ENCODE data around the gene BRK1.
"Not testable (repeated sequence)": the region's sequence is repeated elsewhere in the genome, so short reads cannot be mapped to it uniquely, and the experiment has no call there.

BRK1 gene

DNA sequence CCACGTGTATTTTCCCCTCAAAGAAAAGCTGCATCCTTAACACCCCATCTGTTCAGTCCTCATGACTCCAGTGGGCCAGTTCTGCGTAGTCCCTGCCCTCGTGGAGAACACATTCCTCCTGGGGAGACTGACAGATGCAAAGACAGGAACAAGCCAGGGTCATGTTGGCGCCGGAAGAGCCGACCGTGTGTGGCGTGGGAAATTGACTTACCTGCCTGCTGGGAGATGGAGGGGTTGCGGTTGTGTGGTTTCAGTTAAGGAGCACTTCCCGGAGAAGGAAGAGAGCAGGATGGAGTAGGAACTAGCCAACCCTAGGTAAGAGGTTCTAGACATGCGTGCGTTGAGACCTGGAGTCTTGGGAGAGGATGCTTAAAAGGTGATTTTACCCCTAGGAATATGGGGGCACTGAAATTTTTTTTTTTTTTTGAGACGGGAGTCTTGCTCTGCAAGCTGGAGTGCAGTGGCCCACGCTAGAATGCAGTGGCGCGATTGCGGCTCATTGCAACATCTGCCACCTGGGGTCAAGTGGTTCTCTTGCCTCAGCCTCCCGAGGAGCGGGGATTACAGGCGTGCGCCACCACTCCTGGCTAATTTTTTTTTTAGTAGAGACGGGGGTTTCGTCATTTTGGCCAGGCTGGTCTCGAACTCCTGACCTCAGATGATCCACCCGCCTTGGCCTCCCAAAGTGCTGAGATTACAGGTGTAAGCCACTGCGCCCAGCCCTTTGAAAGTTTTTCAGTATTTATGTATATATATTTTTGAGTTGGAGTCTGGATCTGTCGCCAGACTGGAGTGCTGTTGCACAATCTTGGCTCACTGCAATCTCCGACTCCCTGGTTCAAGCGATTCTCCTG lies 27.5 kb downstream of the BRK1 start:
- no peak for DNase-seq (ENCODE audit: low read depth)

GRCh38 chr3:10145685-10146084 lies 30.2 kb downstream of the BRK1 start:
- DNase-seq (ENCODE audit: low read depth) = no peak

DNA sequence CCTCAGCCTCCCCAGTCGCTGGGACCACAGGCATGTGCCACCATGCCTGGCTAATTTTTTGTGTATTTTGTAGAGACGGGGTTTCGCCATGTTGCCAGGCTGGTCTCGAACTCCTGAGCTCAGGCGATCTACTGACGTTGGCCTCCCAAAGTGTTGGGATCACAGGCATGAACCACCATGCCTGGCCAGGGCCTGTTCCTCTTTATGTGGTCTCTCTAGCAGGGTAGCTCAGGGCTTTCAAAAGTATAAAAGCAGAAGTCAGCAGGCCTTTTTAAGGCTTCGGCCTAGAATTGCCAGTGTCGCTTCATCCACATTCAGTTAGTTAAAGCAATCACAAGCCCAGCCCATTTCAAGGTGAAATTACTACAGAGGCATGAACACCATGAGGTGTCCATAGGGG lies 33.8 kb downstream of the BRK1 start:
- DNase-seq (ENCODE audit: low read depth) = no peak

DNA sequence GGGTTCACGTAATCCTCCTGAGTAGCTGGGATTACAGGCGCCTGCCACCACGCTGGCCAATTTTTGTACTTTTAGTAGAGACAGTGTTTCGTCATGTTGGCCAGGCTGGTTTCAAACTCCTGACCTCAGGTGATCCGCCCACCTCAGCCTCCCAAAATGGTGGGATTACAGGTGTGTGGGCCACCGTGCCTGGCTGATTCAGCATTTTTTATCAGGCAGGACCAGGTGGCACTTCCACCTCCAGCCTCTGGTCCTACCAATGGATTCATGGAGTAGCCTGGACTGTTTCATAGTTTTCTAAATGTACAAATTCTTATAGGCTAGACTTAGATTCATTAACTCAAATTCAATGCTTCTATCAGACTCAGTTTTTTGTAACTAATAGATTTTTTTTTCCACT lies 35.5 kb downstream of the BRK1 start:
- DNase-seq (ENCODE audit: low read depth) = no peak

DNA sequence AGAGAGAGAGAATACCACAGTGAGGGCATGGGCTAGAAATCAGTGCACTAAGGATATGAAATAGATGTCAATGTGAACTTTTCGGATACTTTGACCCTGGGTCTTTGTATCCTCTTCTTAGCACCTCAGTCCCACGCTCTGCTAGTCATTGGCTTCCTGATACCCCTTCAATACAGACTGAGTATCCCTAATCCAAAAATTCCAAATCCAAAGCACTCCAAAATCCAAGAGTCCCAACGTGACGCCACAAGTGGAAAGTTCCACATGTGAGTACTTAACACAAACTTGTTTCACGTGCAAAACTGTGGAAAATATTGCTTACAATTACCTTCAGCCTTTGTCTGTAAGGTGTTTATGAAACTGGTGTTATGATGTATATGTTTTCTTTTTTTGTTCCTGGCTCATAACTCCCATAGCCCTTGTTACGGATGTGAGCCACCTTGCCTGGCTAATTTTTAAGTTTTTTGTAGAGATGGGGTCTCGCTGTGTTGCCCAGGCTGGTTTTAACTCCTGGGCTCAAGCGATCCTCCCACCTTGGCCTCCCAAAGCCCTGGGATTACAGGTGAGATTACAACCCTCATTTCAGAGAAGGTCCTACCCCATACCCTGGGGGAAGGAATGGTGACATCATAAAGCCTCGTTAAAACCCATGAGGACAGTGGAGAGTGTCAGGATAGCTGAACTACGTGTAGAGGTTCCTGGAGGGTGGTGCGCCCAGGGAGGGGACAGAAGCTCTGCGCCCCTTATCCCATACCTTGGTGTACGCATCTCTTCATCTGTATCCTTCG lies 39.1 kb downstream of the BRK1 start:
- no peak for DNase-seq (ENCODE audit: low read depth)

- DNase-seq (ENCODE audit: low read depth) = no peak
Observed at GRCh38 chr3:10155123-10155472, 39.6 kb downstream of the BRK1 start.

GRCh38 chr3:10155658-10156057 lies 40.2 kb downstream of the BRK1 start:
- DNase-seq (ENCODE audit: low read depth) = no peak

GRCh38 chr3:10157031-10157430 lies 41.6 kb downstream of the BRK1 start:
- no peak for DNase-seq (ENCODE audit: low read depth)

- not testable (repeated sequence) for DNase-seq (ENCODE audit: low read depth)
Observed at GRCh38 chr3:10158555-10158954, 43.1 kb downstream of the BRK1 start.

GRCh38 chr3:10160346-10160745 lies 44.9 kb downstream of the BRK1 start:
- DNase-seq (ENCODE audit: low read depth) = peak; percentile 34

DNA sequence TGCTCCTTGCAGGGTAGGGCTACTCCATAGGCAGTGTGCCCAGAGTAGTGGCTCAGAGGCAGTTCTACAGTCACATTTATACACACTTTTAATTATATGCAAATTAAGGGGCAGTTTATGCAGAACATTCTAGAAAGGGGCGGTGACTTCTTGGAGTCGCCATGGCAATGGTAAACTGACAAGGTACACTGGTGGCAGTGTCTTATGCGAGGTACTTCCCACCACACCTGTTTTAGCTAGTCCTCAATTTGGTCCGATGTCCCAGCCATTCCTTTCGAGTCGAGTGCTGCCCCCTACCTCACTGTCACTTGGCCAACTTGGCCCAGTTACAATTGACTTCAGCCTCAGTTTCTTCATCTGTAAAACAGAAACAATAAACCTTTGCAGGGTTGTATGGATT lies 45.5 kb downstream of the BRK1 start:
- DNase-seq (ENCODE audit: low read depth) = no peak

DNA sequence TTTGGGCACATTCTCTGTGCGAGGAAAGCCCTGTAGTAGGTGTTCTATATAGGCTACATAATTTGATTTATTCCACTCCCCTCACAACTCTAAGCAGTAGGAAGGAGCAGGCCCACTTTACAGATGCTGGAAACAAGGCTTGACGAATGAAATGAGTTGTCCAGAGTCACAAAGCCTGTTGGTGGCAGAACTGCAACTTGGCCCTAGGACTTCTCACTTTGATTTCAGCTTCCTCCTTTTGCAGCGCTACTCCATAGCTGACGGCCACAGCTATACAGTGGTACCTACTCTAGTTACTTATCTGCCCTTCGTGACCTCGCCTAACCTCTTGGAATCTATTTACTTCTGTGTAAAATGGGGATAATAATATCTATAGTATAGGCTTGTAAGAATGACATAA lies 46.7 kb downstream of the BRK1 start:
- no peak for DNase-seq (ENCODE audit: low read depth)

DNA sequence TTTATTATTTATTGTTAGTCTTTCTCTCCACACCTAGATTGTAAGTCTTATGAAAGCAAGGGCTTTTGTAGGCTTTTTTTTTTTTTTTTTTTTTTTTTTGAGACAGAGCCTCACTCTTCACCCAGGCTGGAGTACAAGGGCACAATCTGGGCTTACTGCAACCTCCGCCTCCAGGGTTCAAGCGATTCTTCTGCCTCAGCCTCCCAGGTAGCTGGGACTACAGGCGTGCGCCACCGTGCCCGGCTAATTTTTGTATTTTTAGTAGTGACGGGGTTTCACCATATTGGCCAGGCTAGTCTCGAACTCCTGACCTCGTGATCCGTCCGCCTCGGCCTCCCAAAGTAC lies 48.7 kb downstream of the BRK1 start:
- not testable (repeated sequence) for DNase-seq (ENCODE audit: low read depth)

DNA sequence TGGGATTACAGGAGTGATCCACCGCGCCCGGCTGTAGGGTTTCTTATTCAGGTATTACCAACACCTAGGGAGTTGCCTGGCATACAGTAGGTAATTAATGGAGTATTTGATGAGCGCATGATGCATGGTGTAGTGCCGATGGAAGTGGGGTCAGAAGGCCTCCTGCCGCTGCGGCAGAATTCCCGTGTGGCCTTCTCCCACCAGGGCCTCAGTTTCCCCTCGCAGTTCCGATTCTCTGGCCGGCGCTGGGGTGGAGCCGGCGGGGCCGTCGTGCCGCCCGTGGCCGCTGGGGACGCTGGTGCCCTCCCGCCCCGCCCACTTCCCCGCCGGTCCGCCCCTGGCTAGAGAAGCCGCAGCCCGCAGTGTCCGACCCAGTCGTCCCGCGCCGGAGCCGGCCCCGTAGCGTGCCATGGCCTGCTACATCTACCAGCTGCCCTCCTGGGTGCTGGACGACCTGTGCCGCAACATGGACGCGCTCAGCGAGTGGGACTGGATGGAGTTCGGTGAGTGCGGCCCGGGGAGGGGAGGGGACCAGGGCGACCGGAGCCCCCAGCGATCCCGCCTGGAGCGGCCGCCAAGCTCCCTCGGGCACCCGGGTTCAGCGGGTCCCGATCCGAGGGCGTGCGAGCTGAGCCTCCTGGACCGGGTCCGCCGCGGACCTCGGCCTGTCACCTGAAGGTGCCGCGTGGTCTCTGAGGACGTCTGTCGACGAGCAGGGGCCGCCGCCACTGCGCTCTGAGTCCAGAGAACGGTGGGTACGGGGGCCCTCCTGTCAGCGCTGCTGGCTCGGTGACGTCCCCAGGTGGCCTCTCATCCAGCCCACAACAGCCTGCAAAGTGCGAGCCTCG lies 49.3 kb downstream of the BRK1 start, which contains the start of gene IRAK2:
Gene IRAK2, plus strand, starts transcription at position 374 of the 848 bp plus-strand sequence. Its CDS starts 36 bp downstream, at position 410.
- peak; percentile 73 for DNase-seq (ENCODE audit: low read depth)

DNA sequence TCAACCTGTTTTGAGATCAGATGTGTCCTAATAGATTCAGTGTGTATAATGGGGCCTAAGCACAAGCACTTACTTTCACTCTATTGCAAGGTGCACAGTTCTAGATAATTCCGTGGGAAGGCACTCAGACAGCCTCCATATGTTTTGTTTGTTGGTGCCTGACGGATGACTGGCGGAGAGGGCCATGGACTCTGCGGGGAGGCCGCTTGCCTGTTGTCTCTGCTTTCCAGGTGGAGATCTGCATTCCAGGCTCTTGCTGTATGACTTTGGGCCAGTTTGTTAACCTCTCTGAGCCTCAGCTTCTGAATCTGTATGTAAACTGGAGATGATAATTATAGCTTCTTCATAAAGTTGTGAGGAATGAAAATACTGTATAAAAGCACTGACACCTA lies 50.7 kb downstream of the BRK1 start:
- DNase-seq (ENCODE audit: low read depth) = no peak

DNA sequence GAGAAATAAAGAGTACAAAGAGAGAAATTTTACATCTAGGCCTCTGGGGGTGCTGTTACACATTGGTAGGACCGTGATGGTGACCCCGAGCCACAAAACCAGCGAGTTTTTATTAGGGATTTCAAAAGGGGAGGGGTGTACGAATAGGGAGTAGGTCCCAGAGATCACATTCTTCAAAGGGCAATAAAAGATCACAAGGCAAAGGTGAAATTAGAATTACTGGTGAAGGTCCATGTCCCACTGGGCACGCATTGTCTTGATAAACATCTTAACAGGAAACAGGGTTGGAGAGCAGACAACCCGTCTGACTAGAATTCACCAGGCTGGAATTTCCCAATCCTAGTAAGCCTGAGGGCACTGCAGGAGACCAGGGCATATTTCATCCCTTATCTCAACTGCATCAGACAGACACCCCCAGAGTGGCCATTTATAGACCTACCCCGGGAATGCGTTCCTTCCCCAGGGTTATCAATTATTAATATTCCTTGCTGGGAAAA lies 53.6 kb downstream of the BRK1 start:
- DNase-seq (ENCODE audit: low read depth) = peak; percentile 27

GRCh38 chr3:10170915-10171478 lies 55.5 kb downstream of the BRK1 start:
- no peak for DNase-seq (ENCODE audit: low read depth)

DNA sequence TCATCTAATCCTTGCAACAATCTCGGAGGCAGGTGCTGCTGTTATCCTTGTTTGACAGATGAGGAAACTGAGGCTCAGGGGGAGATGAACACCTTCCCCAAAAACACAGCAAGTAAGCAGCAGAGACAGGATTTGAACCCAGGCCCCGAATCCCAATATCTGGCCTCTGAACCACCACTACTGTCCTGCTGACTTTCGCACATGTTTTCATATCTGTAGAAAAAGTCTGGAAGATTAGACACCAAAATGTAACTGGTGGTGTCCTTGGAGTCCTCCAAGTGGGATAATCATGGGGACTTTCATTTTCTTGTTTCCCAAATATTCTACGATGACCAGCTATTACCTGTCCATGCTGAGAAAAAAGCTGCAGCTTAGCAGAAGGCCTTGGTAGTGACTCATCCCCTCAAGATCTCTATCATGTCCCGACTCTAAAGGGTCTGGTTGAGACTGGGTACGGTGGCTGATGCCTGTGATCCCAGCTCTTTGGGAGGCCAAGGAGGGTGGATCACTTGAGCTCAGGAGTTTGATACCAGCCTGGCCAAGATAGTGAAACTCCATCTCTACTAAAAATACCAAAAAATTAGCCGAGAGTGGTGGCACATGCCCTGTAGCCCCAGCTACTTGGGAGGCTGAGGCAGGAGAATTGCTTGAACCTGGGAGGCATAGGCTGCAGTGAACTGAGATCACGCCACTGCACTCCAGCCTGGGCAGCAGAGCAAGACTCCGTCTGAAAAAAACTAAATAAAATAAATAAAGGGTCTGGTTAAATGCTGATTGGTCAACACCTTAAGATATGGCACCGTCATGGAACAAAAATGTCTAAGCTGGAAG lies 57.8 kb downstream of the BRK1 start:
- DNase-seq (ENCODE audit: low read depth) = peak; percentile 62

DNA sequence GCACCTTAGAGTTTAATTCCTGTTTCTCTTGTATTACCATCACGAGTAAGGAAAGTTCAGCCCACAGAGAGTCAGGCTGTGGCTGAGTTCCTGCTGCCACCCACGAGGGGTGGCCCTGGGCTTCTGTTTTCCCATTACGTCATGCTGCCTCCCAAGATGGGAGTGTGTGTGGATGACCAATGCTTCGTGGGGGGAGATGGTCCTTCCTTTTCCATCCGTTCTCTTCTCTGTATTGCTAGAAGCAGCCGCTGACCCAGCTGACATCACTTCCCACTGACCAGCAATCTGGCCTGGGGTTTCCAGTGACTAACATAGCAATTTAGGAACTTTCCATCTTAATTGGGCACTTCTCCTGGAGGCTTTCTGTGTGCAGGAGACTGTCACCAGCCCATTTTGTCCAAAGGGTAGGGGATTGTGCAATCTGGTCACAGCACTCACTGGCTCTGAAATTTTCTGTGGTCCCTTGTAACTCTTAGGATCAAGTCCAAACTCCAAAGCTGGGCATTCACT lies 58.5 kb downstream of the BRK1 start:
- DNase-seq (ENCODE audit: low read depth) = peak; percentile 98

GRCh38 chr3:10175334-10175733 lies 59.9 kb downstream of the BRK1 start:
- not testable (repeated sequence) for DNase-seq (ENCODE audit: low read depth)

- not testable (repeated sequence) for DNase-seq (ENCODE audit: low read depth)
Observed at GRCh38 chr3:10176150-10176549, 60.7 kb downstream of the BRK1 start.

All from EH (cell line).